Neutrophil (primary cell): ENCODE results near the gene CD180.

Experiments used
- H3K27ac ChIP-seq: fragments of 200-600 bp; sonication (generic); 2 replicates; pipeline ENCODE4 v1.5.1; 2016; ENCODE audit warnings: mild to moderate bottlenecking, moderate library complexity
- H3K27me3 ChIP-seq: fragments of 200-600 bp; sonication (generic); 2 replicates; pipeline ENCODE4 v1.6.0; 2016; ENCODE audit warnings: mild to moderate bottlenecking
- H3K36me3 ChIP-seq: fragments of 200-600 bp; sonication (generic); 2 replicates; pipeline ENCODE4 v1.5.1; 2017
- H3K4me1 ChIP-seq, 2 experiments: fragments of 200-600 bp in 1 of 2; sonication (generic) in 1 of 2; 1 replicate in 1 of 2; 2 replicates in 1 of 2; pipeline versions ENCODE4 v1.5.1 to v1.6.1; 2013 to 2016; ENCODE audit warnings: low read depth in 1 of 2, low read length in 1 of 2, mild to moderate bottlenecking in 1 of 2, moderate library complexity in 1 of 2; ENCODE audit not compliant: control insufficient read depth in 1 of 2, insufficient read depth in 1 of 2
- H3K4me3 ChIP-seq, 2 experiments: fragments of 200-600 bp in 1 of 2; sonication (generic) in 1 of 2; 1 replicate in 1 of 2; 2 replicates in 1 of 2; pipeline ENCODE4 v1.5.1; 2013 to 2016; ENCODE audit warnings: low read depth in 1 of 2, low read length in 1 of 2, mild to moderate bottlenecking in 1 of 2, moderate library complexity in 1 of 2
- H3K9me3 ChIP-seq: fragments of 200-600 bp; sonication (generic); 2 replicates; pipeline ENCODE4 v1.5.1; 2016
- CTCF ChIP-seq: fragments of 200-600 bp; sonication (generic); IDR thresholded peaks from 2 replicates; pipeline ENCODE4 v1.5.1; 2016; ENCODE audit warnings: antibody characterized with exemption

Gene CD180

GRCh38 chr5:67160985-67161384, 35.6 kb downstream of the CD180 start:
- H3K36me3 ChIP-seq = no peaks in the 10 kb centered on the region
- H3K27ac ChIP-seq = no peak overlapping the region
- H3K27me3 ChIP-seq = no peaks in the 10 kb centered on the region
- H3K4me3 ChIP-seq = no peak overlapping the region
- H3K9me3 ChIP-seq = no peaks in the 10 kb centered on the region
- peaks cover 3 to 4% of the 10 kb centered on the region in 2 experiments for H3K4me1 ChIP-seq
- no peak for TF ChIP-seq CTCF

GRCh38 chr5:67160272-67160671, 36.3 kb downstream of the CD180 start:
- H3K9me3 ChIP-seq = no peaks in the 10 kb centered on the region
- no peaks in the 10 kb centered on the region for H3K4me1 ChIP-seq
- TF ChIP-seq CTCF = no peak
- no peaks in the 10 kb centered on the region for H3K27me3 ChIP-seq
- H3K4me3 ChIP-seq = no peak overlapping the region
- no peak overlapping the region for H3K27ac ChIP-seq
- no peaks in the 10 kb centered on the region for H3K36me3 ChIP-seq

GRCh38 chr5:67156976-67157583, 39.5 kb downstream of the CD180 start:
- no peaks in the 10 kb centered on the region for H3K27me3 ChIP-seq
- TF ChIP-seq CTCF = peak; percentile 79
- no peaks in the 10 kb centered on the region for H3K4me1 ChIP-seq
- no peaks in the 10 kb centered on the region for H3K36me3 ChIP-seq
- H3K4me3 ChIP-seq = no peak overlapping the region
- H3K27ac ChIP-seq = no peak overlapping the region
- no peaks in the 10 kb centered on the region for H3K9me3 ChIP-seq

GRCh38 chr5:67154556-67155206, 41.9 kb downstream of the CD180 start:
- Histone ChIP-seq H3K36me3 (no peaks in the 10 kb centered on the region), H3K27ac (no peak overlapping the region), H3K4me1 (no peaks in the 10 kb centered on the region), H3K27me3 (no peaks in the 10 kb centered on the region), H3K9me3 (no peaks in the 10 kb centered on the region), H3K4me3 (no peak overlapping the region)
- no peak for TF ChIP-seq CTCF

GRCh38 chr5:67153292-67153691, 43.3 kb downstream of the CD180 start:
- no peaks in the 10 kb centered on the region for H3K9me3 ChIP-seq
- no peak for TF ChIP-seq CTCF
- H3K27me3 ChIP-seq = no peaks in the 10 kb centered on the region
- no peak overlapping the region for H3K4me3 ChIP-seq
- H3K4me1 ChIP-seq = no peaks in the 10 kb centered on the region
- no peaks in the 10 kb centered on the region for H3K36me3 ChIP-seq
- no peak overlapping the region for H3K27ac ChIP-seq
